HepG2 (cell line): Measurements from ENCODE around the gene DNAJC5. TPM values are rescaled to one million over a fixed set of nuclear protein-coding genes. Genes with fewer than 3 reads are reported as not detected.

Experiments
- AKAP8 ChIP-seq: sonication (generic); formaldehyde crosslinking; IDR thresholded peaks from 2 replicates; pipeline ENCODE4 v1.5.1; 2020; ENCODE audit warnings: mild to moderate bottlenecking, missing genetic modification reagents
- GABPA ChIP-seq, 2 experiments: IDR thresholded peaks; 2 replicates each; pipeline ENCODE4 v1.6.1; 2011 to 2016; ENCODE audit warnings: low read depth in 2 of 2, low read length in 1 of 2, missing biosample characterization in 1 of 2, missing genetic modification characterization in 1 of 2
- NAIF1 ChIP-seq: sonication (generic); formaldehyde crosslinking; IDR thresholded peaks from 2 replicates; pipeline ENCODE4 v1.5.0; 2020; ENCODE audit warnings: mild to moderate bottlenecking, missing genetic modification reagents, borderline replicate concordance
- NFATC3 ChIP-seq: sonication (generic); formaldehyde crosslinking; IDR thresholded peaks from 2 replicates; pipeline ENCODE4 v1.5.1; 2020; ENCODE audit warnings: mild to moderate bottlenecking, missing genetic modification reagents
- SNAI1 ChIP-seq: sonication (generic); formaldehyde crosslinking; IDR thresholded peaks from 2 replicates; pipeline ENCODE4 v1.5.0; 2020; ENCODE audit warnings: mild to moderate bottlenecking, missing genetic modification reagents, borderline replicate concordance
- SNAPC5 ChIP-seq: sonication (generic); formaldehyde crosslinking; IDR thresholded peaks from 2 replicates; pipeline ENCODE4 v1.8.1; 2023; ENCODE audit warnings: mild to moderate bottlenecking, missing genetic modification reagents, borderline replicate concordance
- SP5 ChIP-seq: IDR thresholded peaks from 2 replicates; pipeline ENCODE4 v1.6.1; 2016; ENCODE audit warnings: low read depth, borderline replicate concordance
- ZBTB10 ChIP-seq: sonication (generic); formaldehyde crosslinking; IDR thresholded peaks from 2 replicates; pipeline ENCODE4 v1.4.0; 2020; ENCODE audit warnings: missing genetic modification reagents, borderline replicate concordance
- ZBTB7B ChIP-seq: sonication (generic); formaldehyde crosslinking; IDR thresholded peaks from 2 replicates; pipeline ENCODE4 v1.4.0; 2020; ENCODE audit warnings: missing genetic modification reagents
- ZNF317 ChIP-seq: sonication (generic); formaldehyde crosslinking; IDR thresholded peaks from 2 replicates; pipeline ENCODE4 v1.5.0; 2020; ENCODE audit warnings: mild to moderate bottlenecking, missing genetic modification reagents
- ZNF343 ChIP-seq: sonication (generic); formaldehyde crosslinking; IDR thresholded peaks from 2 replicates; pipeline ENCODE4 v1.4.0; 2020; ENCODE audit warnings: mild to moderate bottlenecking, missing genetic modification reagents
- ZNF605 ChIP-seq: sonication (generic); formaldehyde crosslinking; IDR thresholded peaks from 2 replicates; pipeline ENCODE4 v1.8.0; 2022; ENCODE audit warnings: mild to moderate bottlenecking, missing genetic modification reagents
- polyA plus RNA-seq, 8 experiments: library from polyadenylated mRNA; depleted of rRNA in 3 of 8; stranded (reverse) in 7 of 8; unstranded in 1 of 8; fragments of >200 nt; fragmentation: Illumina TruSeq in 4 of 8; extraction: Trizol in 4 of 8; gene quantifications; 2 replicates each; pipeline versions ENCODE4 v1.2.1 to v1.2.3, GENCODE V29; 2011 to 2016; ENCODE audit warnings: low read depth in 4 of 8, missing spikeins in 1 of 8, mixed read lengths in 1 of 8; ENCODE audit not compliant: insufficient read depth in 1 of 8
- total RNA-seq, 5 experiments: library from RNA; depleted of rRNA; stranded (reverse); fragments of >200 nt; fragmentation: Illumina TruSeq; extraction: Trizol; gene quantifications; 2 replicates each; pipeline ENCODE4 v1.2.3, GENCODE V29; 2016; ENCODE audit warnings: low read depth in 1 of 5

Gene DNAJC5
- total and polyA plus RNA-seq, 2 of the 13 experiments (the other 11 are each of a cell fraction or from before 2014, with no cell fraction given): 42.8 to 64.5 TPM

- TF ChIP-seq ZBTB7B: peak; percentile 20; the same call in 1 of the 2 replicates
- TF ChIP-seq SP5 (CRISPR knock-in tag): 0 out of 2 replicates have a peak, but pooled peaks have one; percentile 36
- peak; percentile 20; the same call in 1 of the 2 replicates for TF ChIP-seq ZNF605 (CRISPR knock-in tag)
- no peak for TF ChIP-seq GABPA (IDR thresholded peaks at IDR 0.05; ENCODE audit: low read depth, low read length)
- TF ChIP-seq GABPA (CRISPR knock-in tag; IDR thresholded peaks at IDR 0.05; ENCODE audit: low read depth): peak; percentile 47; the same call in 1 of the 2 replicates
- TF ChIP-seq NFATC3: no peak
- TF ChIP-seq SNAPC5 (CRISPR knock-in tag): no peak
- TF ChIP-seq AKAP8 (CRISPR knock-in tag): no peak
- no peak for TF ChIP-seq SNAI1 (CRISPR knock-in tag)
- TF ChIP-seq ZBTB10 (CRISPR knock-in tag): peak; percentile 37; the same call in 1 of the 2 replicates
- no peak for TF ChIP-seq NAIF1 (CRISPR knock-in tag)
- 0 out of 2 replicates have a peak, but pooled peaks have one; percentile 31 for TF ChIP-seq ZNF317
- TF ChIP-seq ZNF343 (CRISPR knock-in tag): no peak
These were observed 47.5 kb upstream of the DNAJC5 start (continued) for GRCh38 chr20:63847237-63848002.
